Renal cortex interstitium (tissue), 11 donors: ENCODE measurements around the gene GRID1. TPM values are rescaled to one million over a fixed set of nuclear protein-coding genes. Genes with fewer than 3 reads are reported as not detected.
"Not testable (repeated sequence)": the region's sequence is repeated elsewhere in the genome, so short reads cannot be mapped to it uniquely, and the experiment has no call there.

Source experiments
- DNase-seq, 11 donors: peaks; one replicate each; pipeline ENCODE4 v3.0.0-alpha.2; 2013; ENCODE audit warnings: low read depth in 9 of 11, low spot score in 4 of 11; ENCODE audit errors: extremely low read depth in 1 of 11
- polyA plus RNA-seq, 3 donors: library from polyadenylated mRNA; unstranded; fragments of 120-200 nt; gene quantifications; one replicate each; pipeline ENCODE4 v1.2.1, GENCODE V29; 2013; ENCODE audit not compliant: insufficient read length in 3 of 3

The GRID1 gene
- polyA plus RNA-seq, 3 donors = 1.6 to 1.8 (median 1.6) TPM

DNA sequence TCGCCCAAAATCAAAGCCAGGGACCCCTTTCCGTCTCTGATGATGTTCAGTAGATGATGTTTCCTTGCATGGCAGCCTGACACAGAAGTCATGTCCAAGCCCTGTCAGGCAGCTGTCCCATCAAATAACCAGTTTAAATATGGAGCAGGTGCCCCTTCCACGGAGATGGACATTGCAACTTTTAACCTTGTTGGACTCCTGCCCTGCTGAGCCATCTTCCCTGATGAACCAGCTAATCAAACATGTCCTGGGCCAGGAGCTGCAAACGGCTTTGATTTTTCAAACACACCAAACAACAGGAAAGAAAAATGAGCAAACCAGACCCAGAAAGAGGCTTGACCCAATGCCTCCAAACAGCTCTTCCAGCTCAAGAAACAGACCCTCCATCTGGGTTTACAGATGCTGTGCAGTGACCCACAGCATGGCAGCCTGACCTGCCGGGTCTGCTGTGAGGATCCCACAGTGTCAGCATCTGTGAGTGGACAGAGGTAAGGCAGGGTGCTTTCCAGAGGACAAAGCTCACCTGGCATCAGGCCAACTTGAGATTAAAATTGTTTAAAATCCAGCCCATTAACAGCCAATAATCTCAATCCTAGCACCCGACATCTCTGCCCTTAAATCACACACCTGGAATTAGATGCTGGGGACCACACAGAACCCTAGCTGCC lies 372.6 kb downstream of the GRID1 start:
- no peak for DNase-seq

- DNase-seq = no peak
Observed at GRCh38 chr10:85993140-85993539, 373.5 kb downstream of the GRID1 start.

DNA sequence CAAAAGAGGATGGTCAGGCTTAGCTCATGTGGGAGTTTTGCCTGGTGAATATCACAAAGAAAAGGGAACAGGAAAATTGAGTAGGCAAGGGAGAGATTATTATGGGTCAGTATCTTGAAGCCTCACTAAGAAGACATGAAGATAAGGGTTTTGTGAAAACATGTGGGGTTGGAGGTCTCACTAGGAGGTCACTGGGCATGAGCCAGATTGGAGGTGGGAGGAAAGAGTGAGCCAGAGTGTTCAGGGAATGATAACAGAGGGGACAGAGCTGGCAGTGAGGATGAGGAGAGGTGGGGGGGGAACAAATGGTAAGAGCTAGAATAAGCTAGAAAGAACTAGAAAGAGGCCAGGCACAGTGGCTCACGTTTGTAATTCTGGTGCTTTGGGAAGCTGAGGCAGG lies 374.3 kb downstream of the GRID1 start:
- no peak for DNase-seq

GRCh38 chr10:85986777-85987176 lies 379.8 kb downstream of the GRID1 start:
- DNase-seq = no peak

- no peak for DNase-seq
Observed at GRCh38 chr10:85983051-85983450, 383.5 kb downstream of the GRID1 start.

GRCh38 chr10:85979598-85979997 lies 387.0 kb downstream of the GRID1 start:
- DNase-seq = no peak

DNA sequence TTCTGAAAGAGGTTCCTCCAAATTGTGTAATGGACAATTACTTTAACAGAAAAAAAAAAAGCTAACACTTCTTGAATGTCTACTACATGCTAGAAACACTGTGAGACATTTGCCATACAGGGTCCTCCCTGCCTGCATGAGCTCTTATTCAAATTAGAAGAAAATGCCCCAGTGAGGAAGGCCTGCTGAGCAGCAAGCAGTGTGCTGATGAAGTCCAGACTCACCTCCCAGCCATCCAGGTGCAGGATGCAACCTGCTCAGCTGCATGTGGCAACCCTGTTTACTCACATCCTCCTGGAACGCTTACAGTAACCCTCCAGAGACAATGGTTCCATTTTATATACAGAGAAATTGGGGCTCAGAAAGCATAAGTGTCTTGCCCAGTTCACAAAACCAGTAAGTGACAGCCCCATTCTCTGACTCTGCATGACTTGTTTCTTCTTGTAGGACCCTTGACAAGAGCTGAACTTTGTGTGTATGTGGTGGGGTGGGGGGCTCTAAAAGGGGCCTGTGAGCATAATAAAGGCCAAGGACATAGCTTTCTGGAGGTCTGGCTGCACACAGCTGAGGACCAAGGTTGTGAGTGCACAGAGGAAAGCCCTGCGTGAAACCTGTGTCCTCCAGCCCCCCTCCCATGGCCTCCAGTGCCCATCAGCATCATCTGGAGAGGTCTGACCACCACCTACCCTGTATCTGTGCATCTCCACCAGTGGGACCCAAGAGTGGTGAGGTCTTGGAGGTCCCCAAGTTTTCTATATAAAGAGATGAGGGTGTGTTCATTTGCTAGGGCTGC lies 387.8 kb downstream of the GRID1 start:
- DNase-seq = no peak

DNA sequence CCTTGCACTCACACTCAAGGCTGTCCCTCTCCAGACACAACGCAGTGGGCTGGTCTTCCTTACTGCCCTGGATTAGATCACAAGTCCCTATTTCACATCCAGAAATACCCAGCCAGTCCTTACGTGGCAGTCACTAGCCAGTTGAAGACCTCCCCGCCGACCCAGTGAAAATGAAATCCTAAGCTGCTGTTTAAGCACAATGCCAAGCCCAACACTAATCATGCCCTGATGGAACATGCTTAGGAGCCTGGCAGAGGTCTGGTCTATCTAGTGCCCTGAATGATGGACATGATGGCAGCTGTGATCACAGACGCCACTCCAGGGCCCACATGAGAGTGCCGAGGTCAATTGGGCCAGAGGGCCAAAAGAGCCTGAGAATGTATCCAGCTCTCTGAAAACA lies 389.0 kb downstream of the GRID1 start:
- no peak for DNase-seq

DNA sequence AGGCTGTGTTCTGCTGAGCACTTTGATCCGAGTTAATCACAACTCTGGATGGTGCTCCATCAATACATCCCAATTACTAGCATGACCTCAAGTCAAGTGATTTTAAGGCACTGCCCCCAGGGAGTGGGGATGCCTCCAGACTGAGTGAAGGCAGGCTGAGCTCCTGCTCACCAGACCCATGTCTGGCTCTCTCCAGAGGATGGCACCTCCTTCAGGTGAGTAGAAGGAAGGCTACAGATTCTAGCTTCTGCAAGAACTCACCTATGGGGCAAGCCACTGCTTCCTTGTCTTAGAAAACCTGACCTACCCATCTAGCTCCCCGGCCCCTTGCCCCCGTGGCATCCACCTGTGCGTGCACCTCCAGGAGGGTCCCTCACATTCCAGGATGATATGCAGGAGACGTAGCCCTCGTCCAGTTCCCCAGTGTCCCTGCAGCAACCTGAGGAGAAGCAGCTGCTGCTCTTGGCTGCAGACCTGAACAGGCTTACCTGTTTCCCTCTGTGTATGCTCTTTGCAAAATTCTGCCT lies 390.3 kb downstream of the GRID1 start:
- DNase-seq = no peak

- no peak for DNase-seq
Observed at GRCh38 chr10:85971494-85971893, 395.1 kb downstream of the GRID1 start.

GRCh38 chr10:85967594-85967993 lies 399.0 kb downstream of the GRID1 start:
- no peak for DNase-seq

DNA sequence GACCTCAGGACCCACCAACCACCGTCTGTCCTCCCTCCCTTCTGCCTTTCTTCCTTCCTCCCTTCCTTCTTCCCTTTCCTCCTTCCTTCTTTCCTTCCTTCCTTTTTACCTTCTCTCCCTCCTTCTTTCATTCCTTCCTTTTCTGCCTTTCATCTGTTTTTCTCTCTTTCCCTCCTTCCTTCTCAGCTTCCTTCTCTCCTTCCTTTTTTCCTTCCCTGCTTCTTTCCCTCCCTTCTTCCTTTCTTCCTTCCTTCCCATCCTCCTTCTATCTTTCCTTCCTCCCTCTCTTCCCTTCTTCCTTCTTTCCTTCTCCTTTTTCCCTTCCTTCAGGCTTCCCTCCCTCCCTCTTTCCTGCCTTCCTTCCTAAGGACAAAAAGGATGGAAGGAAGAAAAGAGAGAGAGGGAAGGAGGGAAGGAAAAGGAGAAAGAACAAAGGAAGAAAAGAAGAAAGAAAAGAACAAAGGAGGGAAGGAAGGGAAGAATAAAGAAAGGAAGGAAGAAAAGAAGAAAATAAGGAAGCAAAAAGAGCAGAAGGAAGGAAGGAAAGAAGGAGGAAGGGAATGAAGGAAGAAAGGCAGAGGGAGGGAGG lies 405.0 kb downstream of the GRID1 start:
- DNase-seq = no peak

DNA sequence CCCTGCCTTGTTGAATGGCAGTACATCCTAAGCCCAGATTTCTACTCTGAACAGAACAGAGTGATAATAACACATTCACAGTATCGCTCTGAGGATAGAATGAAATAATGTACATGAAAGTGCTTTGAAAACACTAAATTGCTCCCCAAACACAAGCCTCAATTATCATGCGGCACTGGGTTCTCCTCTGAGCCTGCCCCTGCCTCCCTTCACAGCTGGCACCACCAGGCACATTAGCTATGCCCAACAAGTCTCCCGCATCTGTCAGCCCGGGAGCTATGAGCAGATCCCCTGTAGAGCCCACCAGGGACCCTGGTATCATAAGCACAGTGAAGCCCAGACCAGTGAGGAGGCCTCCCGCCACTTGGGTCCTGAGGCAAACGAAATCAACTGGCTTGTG lies 405.5 kb downstream of the GRID1 start:
- DNase-seq = no peak

DNA sequence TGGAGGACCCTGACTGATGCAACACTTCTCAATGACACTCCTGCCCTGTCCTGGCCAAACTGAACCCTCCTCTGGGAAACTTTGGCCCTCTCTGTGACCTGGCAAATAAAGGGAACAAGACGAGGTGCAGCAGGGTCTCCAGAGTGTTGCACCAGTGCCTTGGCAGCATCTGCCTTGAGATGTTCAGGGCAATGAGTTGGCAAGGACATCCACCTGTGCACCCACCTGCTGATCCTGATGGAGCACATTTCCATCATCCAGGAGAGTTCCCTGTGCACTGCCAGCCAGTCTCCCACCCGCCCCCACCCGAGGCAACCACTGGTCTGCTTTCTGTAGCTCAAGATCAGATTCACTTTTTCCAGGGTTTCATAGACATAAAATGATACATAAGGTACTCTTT lies 407.4 kb downstream of the GRID1 start:
- no peak for DNase-seq

GRCh38 chr10:85950921-85951320 lies 415.7 kb downstream of the GRID1 start:
- DNase-seq = no peak

DNA sequence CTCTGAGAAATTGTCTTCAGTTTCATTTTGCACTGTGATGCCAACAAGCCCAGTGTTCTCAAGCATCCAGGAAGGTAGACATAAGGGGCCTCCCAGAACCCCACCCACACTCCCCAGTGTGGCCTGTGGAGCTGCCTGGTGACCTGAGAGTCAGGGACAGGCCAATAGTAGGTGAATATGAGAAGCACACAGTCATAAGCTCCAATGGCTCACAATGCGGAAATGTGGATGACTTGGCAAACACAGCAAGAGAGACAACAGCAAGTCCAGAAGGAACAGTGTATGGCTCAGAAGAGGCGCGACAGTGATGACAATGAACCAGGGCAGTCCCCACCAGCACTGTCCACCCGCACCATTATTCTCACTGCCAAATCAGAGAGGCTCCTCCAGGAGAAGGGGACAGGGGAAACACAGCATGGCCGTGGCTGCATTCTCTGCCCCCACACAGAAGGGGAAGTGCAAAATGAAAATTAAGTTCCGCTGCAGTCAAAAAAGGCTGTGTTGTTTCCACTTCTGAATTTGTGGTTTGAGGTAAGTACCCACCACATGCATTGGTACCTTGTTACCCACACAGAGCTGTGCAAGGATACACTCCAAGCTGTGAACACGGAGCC lies 419.8 kb downstream of the GRID1 start:
- no peak for DNase-seq

GRCh38 chr10:85936161-85936560 lies 430.4 kb downstream of the GRID1 start:
- no peak for DNase-seq

DNA sequence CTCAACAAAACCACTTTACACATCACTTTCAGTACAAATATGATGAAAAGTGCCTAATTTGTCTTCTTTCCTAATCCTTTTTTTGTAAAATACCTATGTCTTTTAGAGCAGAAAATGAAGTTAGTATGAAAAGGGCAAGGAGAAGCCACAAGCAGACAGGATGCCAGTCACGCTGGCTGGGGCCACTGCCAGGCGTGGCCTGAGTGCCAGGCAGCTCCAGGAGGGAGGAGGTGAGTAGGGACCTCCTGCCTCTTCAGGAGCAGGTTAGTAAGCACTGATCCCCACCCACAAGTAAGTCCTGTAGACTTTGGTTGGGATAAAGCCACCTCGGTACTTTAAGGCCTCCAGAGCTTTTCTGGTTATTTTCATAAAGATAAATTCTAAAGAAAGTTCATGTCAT lies 432.0 kb downstream of the GRID1 start:
- no peak for DNase-seq

DNA sequence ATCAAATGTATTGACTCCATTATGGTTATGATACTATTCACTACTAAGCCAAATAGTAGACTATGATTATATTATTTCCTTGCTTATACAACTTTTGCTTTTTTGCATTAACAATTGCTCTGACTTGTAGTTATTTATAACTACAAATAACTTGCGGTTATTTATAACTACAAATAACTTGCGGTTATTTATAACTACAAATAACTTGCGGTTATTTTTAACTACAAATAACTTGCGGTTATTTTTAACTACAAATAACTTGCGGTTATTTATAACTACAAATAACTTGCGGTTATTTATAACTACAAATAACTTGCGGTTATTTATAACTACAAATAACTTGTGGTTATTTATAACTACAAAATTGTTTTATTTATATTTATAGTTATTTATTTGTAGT lies 436.6 kb downstream of the GRID1 start:
- DNase-seq = not testable (repeated sequence)
